SK-N-MC (cell line): ENCODE data around the gene NYAP1.

Experiments used
- EZH2 ChIP-seq: fragments of 200-600 bp; sonication (generic); IDR thresholded peaks from one replicate; pipeline ENCODE4 v1.6.1; 2017; ENCODE audit warnings: antibody characterized with exemption
- FOXP2 ChIP-seq: optimal IDR thresholded peaks from 2 replicates; pipeline ENCODE3; 2011; ENCODE audit warnings: mild to moderate bottlenecking, moderate library complexity; ENCODE audit not compliant: insufficient read depth; ENCODE audit errors: extremely low read length, control extremely low read depth
- POLR2AphosphoS5 ChIP-seq: IDR thresholded peaks from 2 replicates; pipeline ENCODE4 v1.6.1; 2012; ENCODE audit warnings: mild to moderate bottlenecking, low read depth, low read length, borderline replicate concordance

GRCh38 chr7:100437150-100438100, 46.3 kb upstream of the NYAP1 start:
- TF ChIP-seq FOXP2 = no peak
- no peak for TF ChIP-seq EZH2
- TF ChIP-seq POLR2AphosphoS5 = no peak
